Measurements from ENCODE around the gene MIAT.

GRCh38 chr22:26671317-26672059 is 14.1 kb downstream of the MIAT start:
- TF ChIP-seq CTCF (IDR thresholded peaks at IDR 0.05; ENCODE audit: extremely low read depth in 1 of 2, insufficient read depth in 1 of 2, low read depth in 1 of 2, low read length in 2 of 2) (no peak), POLR2A (IDR thresholded peaks at IDR 0.05; ENCODE audit: low read depth, low read length) (no peak), FOS (IDR thresholded peaks at IDR 0.05; ENCODE audit: borderline replicate concordance, insufficient read depth, low read length) (no peak), MAX (IDR thresholded peaks at IDR 0.05; ENCODE audit: insufficient read depth, insufficient read length) (no peak), EZH2 (IDR thresholded peaks at IDR 0.05; ENCODE audit: borderline replicate concordance, low read depth, low read length, severe bottlenecking) (no peak), POLR2AphosphoS5 (IDR thresholded peaks at IDR 0.05; ENCODE audit: insufficient read depth, low read depth, low read length) (no peak), MYC (IDR thresholded peaks at IDR 0.05; ENCODE audit: low read depth, low read length) (no peak), GATA2 (IDR thresholded peaks at IDR 0.05; ENCODE audit: insufficient read depth, insufficient read length, low read depth, low read length) (no peak), JUN (IDR thresholded peaks at IDR 0.05; ENCODE audit: borderline replicate concordance, insufficient read depth, insufficient read length, low read depth) (no peak)
